ENCODE measurements around the gene ZNF135. TPM values are rescaled to one million over a fixed set of nuclear protein-coding genes. Genes with fewer than 3 reads are reported as not detected.

The ZNF135 gene
- 4.0 TPM for polyA plus RNA-seq (2013, experiment 1 of 2)
- 4.1 TPM for polyA plus RNA-seq (2013, experiment 2 of 2)

- WGBS, 2 donors (ENCODE audit: extremely low coverage in 2 of 2, insufficient read length in 2 of 2, insufficient replicate concordance in 1 of 2), result no CpG with 5 or more reads among the region's 62 CpGs
- Histone ChIP-seq H2AFZ (ENCODE audit: low read length) (peak within 1 kb of the TSS; percentile 91), H3K4ac (ENCODE audit: low read length) (peak within 1 kb of the TSS; percentile 91), H2AK5ac (ENCODE audit: low read depth, low read length) (peak within 1 kb of the TSS; percentile 99), H3K9ac (ENCODE audit: low read depth, low read length, poor library complexity) (peak within 1 kb of the TSS; percentile 83), H3K14ac (ENCODE audit: low read length) (peak within 1 kb of the TSS; percentile 85), H3K36me3 (replicated peaks in 1 of 2; ENCODE audit: control insufficient read depth in 2 of 2, insufficient read depth in 2 of 2, low read length in 2 of 2) (peaks cover 0 to 3% of the 10 kb centered on the region in 2 donors), H2BK15ac (ENCODE audit: low read length) (peak within 1 kb of the TSS; percentile 97), H4K91ac (ENCODE audit: low read depth, low read length, poor library complexity) (peak within 1 kb of the TSS; percentile 76), H3K27me3 (ENCODE audit: control insufficient read depth in 3 of 3, insufficient read depth in 3 of 3, low read depth in 1 of 3, low read length in 3 of 3) (no peaks in the 10 kb centered on the region), H2BK12ac (ENCODE audit: low read length) (peak within 1 kb of the TSS; percentile 33), H3K18ac (ENCODE audit: low read length) (peak within 1 kb of the TSS; percentile 95), H3K4me3 (ENCODE audit: low read length in 2 of 2) (peak within 1 kb of the TSS; percentile 36 to 79), H3K27ac (replicated peaks; ENCODE audit: low read length) (peak within 1 kb of the TSS; percentile 64), H3K9me3 (replicated peaks in 1 of 2; ENCODE audit: control insufficient read depth in 2 of 2, insufficient read depth in 1 of 2, low read depth in 1 of 2, low read length in 2 of 2) (peaks cover 24 to 67% of the 10 kb centered on the region in 2 donors), H3K4me1 (ENCODE audit: control insufficient read depth in 2 of 2, insufficient read depth in 1 of 2, low read depth in 1 of 2, low read length in 2 of 2) (peaks cover 0 to 4% of the 10 kb centered on the region in 2 donors), H4K8ac (ENCODE audit: low read depth, low read length) (peak within 1 kb of the TSS; percentile 83), H3K79me1 (ENCODE audit: low read depth, low read length) (peaks cover 5% of the 10 kb centered on the region), H3K23ac (ENCODE audit: low read depth, low read length, poor library complexity) (peak within 1 kb of the TSS; percentile 50), H2BK5ac (ENCODE audit: low read length) (peak within 1 kb of the TSS; percentile 83), H2BK120ac (ENCODE audit: low read depth, low read length) (no peak within 1 kb of the TSS), H3K4me2 (ENCODE audit: insufficient read depth, low read length, poor library complexity, severe bottlenecking) (peak within 1 kb of the TSS; percentile 55)
- peak; percentile 80 for DNase-seq (ENCODE audit: low spot score)
Measured at GRCh38 chr19:58059003-58059670, at the start of gene ZNF135. Gene ZNF135 (plus strand): TSS chr19:58059282. CDS start chr19:58060003, 721 bp downstream.

- Histone ChIP-seq H3K36me3 (replicated peaks in 1 of 2; ENCODE audit: control insufficient read depth in 2 of 2, insufficient read depth in 2 of 2, low read length in 2 of 2) (peaks cover 26 to 44% of the 10 kb centered on the region in 2 donors), H3K4ac (ENCODE audit: low read length) (no peak overlapping the region), H3K14ac (ENCODE audit: low read length) (no peak overlapping the region), H2BK5ac (ENCODE audit: low read length) (no peak overlapping the region), H3K27me3 (ENCODE audit: control insufficient read depth in 3 of 3, insufficient read depth in 3 of 3, low read depth in 1 of 3, low read length in 3 of 3) (no peaks in the 10 kb centered on the region), H3K23ac (ENCODE audit: low read depth, low read length, poor library complexity) (peak overlapping the region; percentile 99), H3K9me3 (replicated peaks in 1 of 2; ENCODE audit: control insufficient read depth in 2 of 2, insufficient read depth in 1 of 2, low read depth in 1 of 2, low read length in 2 of 2) (peaks cover 45 to 89% of the 10 kb centered on the region in 2 donors), H4K8ac (ENCODE audit: low read depth, low read length) (no peak overlapping the region), H2AFZ (ENCODE audit: low read length) (no peak overlapping the region), H2BK120ac (ENCODE audit: low read depth, low read length) (no peak overlapping the region), H3K4me2 (ENCODE audit: insufficient read depth, low read length, poor library complexity, severe bottlenecking) (peak overlapping the region; percentile 40), H2AK5ac (ENCODE audit: low read depth, low read length) (peak overlapping the region; percentile 46), H3K18ac (ENCODE audit: low read length) (no peak overlapping the region), H3K79me1 (ENCODE audit: low read depth, low read length) (peaks cover 3% of the 10 kb centered on the region), H2BK12ac (ENCODE audit: low read length) (no peak overlapping the region), H4K91ac (ENCODE audit: low read depth, low read length, poor library complexity) (no peak overlapping the region), H3K4me1 (ENCODE audit: control insufficient read depth in 2 of 2, insufficient read depth in 1 of 2, low read depth in 1 of 2, low read length in 2 of 2) (no peaks in the 10 kb centered on the region), H3K4me3 (ENCODE audit: low read length in 2 of 2) (peak overlapping the region in 1 of 2 donors; percentile 70), H2BK15ac (ENCODE audit: low read length) (no peak overlapping the region), H3K27ac (replicated peaks; ENCODE audit: low read length) (no peak overlapping the region), H3K9ac (ENCODE audit: low read depth, low read length, poor library complexity) (peak overlapping the region; percentile 84)
- no CpG with 5 or more reads among the region's 21 CpGs for WGBS, 2 donors (ENCODE audit: extremely low coverage in 2 of 2, insufficient read length in 2 of 2, insufficient replicate concordance in 1 of 2)
- no peak for DNase-seq (ENCODE audit: low spot score)
Measured at GRCh38 chr19:58009301-58009665, 49.8 kb upstream of the ZNF135 start.

- H3K4me3 ChIP-seq (ENCODE audit: low read length in 2 of 2), result peak overlapping the region in 1 of 2 donors; percentile 70
- peak overlapping the region; percentile 14 for H3K14ac ChIP-seq (ENCODE audit: low read length)
- H4K91ac ChIP-seq (ENCODE audit: low read depth, low read length, poor library complexity), result no peak overlapping the region
- no peak overlapping the region for H2BK120ac ChIP-seq (ENCODE audit: low read depth, low read length)
- no peak overlapping the region for H2BK12ac ChIP-seq (ENCODE audit: low read length)
- no peak overlapping the region for H2BK5ac ChIP-seq (ENCODE audit: low read length)
- peak overlapping the region; percentile 40 for H3K4me2 ChIP-seq (ENCODE audit: insufficient read depth, low read length, poor library complexity, severe bottlenecking)
- peak overlapping the region; percentile 99 for H3K23ac ChIP-seq (ENCODE audit: low read depth, low read length, poor library complexity)
- H2BK15ac ChIP-seq (ENCODE audit: low read length), result no peak overlapping the region
- H4K8ac ChIP-seq (ENCODE audit: low read depth, low read length), result no peak overlapping the region
- H2AFZ ChIP-seq (ENCODE audit: low read length), result no peak overlapping the region
- peaks cover 22 to 39% of the 10 kb centered on the region in 2 donors for H3K36me3 ChIP-seq (replicated peaks in 1 of 2; ENCODE audit: control insufficient read depth in 2 of 2, insufficient read depth in 2 of 2, low read length in 2 of 2)
- H2AK5ac ChIP-seq (ENCODE audit: low read depth, low read length), result no peak overlapping the region
- peak overlapping the region; percentile 84 for H3K9ac ChIP-seq (ENCODE audit: low read depth, low read length, poor library complexity)
- H3K4ac ChIP-seq (ENCODE audit: low read length), result no peak overlapping the region
- H3K79me1 ChIP-seq (ENCODE audit: low read depth, low read length), result peaks cover 3% of the 10 kb centered on the region
- H3K18ac ChIP-seq (ENCODE audit: low read length), result peak overlapping the region; percentile 48
- peaks cover 41 to 86% of the 10 kb centered on the region in 2 donors for H3K9me3 ChIP-seq (replicated peaks in 1 of 2; ENCODE audit: control insufficient read depth in 2 of 2, insufficient read depth in 1 of 2, low read depth in 1 of 2, low read length in 2 of 2)
- peak; percentile 29 for DNase-seq (ENCODE audit: low spot score)
- H3K4me1 ChIP-seq (ENCODE audit: control insufficient read depth in 2 of 2, insufficient read depth in 1 of 2, low read depth in 1 of 2, low read length in 2 of 2), result no peaks in the 10 kb centered on the region
- H3K27me3 ChIP-seq (ENCODE audit: control insufficient read depth in 3 of 3, insufficient read depth in 3 of 3, low read depth in 1 of 3, low read length in 3 of 3), result no peaks in the 10 kb centered on the region
- peak overlapping the region; percentile 23 for H3K27ac ChIP-seq (replicated peaks; ENCODE audit: low read length)
- WGBS, 2 donors (ENCODE audit: extremely low coverage in 2 of 2, insufficient read length in 2 of 2, insufficient replicate concordance in 1 of 2), result no CpG with 5 or more reads among the region's 41 CpGs
Measured at GRCh38 chr19:58009666-58010301, 49.3 kb upstream of the ZNF135 start.

- H3K9ac ChIP-seq (ENCODE audit: low read depth, low read length, poor library complexity), result no peak overlapping the region
- H3K79me1 ChIP-seq (ENCODE audit: low read depth, low read length), result peaks cover 3% of the 10 kb centered on the region
- H3K4me3 ChIP-seq (ENCODE audit: low read length in 2 of 2), result no peak overlapping the region
- H3K18ac ChIP-seq (ENCODE audit: low read length), result no peak overlapping the region
- peaks cover 19 to 31% of the 10 kb centered on the region in 2 donors for H3K36me3 ChIP-seq (replicated peaks in 1 of 2; ENCODE audit: control insufficient read depth in 2 of 2, insufficient read depth in 2 of 2, low read length in 2 of 2)
- no peak overlapping the region for H3K4me2 ChIP-seq (ENCODE audit: insufficient read depth, low read length, poor library complexity, severe bottlenecking)
- H2BK12ac ChIP-seq (ENCODE audit: low read length), result no peak overlapping the region
- no peak overlapping the region for H4K91ac ChIP-seq (ENCODE audit: low read depth, low read length, poor library complexity)
- no peak overlapping the region for H3K23ac ChIP-seq (ENCODE audit: low read depth, low read length, poor library complexity)
- no peaks in the 10 kb centered on the region for H3K4me1 ChIP-seq (ENCODE audit: control insufficient read depth in 2 of 2, insufficient read depth in 1 of 2, low read depth in 1 of 2, low read length in 2 of 2)
- no peak overlapping the region for H3K27ac ChIP-seq (replicated peaks; ENCODE audit: low read length)
- no peak overlapping the region for H2BK15ac ChIP-seq (ENCODE audit: low read length)
- H3K9me3 ChIP-seq (replicated peaks in 1 of 2; ENCODE audit: control insufficient read depth in 2 of 2, insufficient read depth in 1 of 2, low read depth in 1 of 2, low read length in 2 of 2), result peaks cover 38 to 79% of the 10 kb centered on the region in 2 donors
- no peak overlapping the region for H3K14ac ChIP-seq (ENCODE audit: low read length)
- no peak overlapping the region for H2AK5ac ChIP-seq (ENCODE audit: low read depth, low read length)
- DNase-seq (ENCODE audit: low spot score), result no peak
- no peak overlapping the region for H2AFZ ChIP-seq (ENCODE audit: low read length)
- H2BK5ac ChIP-seq (ENCODE audit: low read length), result no peak overlapping the region
- WGBS, 2 donors (ENCODE audit: extremely low coverage in 2 of 2, insufficient read length in 2 of 2, insufficient replicate concordance in 1 of 2), result no CpG with 5 or more reads among the region's 22 CpGs
- no peak overlapping the region for H2BK120ac ChIP-seq (ENCODE audit: low read depth, low read length)
- H4K8ac ChIP-seq (ENCODE audit: low read depth, low read length), result no peak overlapping the region
- H3K4ac ChIP-seq (ENCODE audit: low read length), result no peak overlapping the region
- H3K27me3 ChIP-seq (ENCODE audit: control insufficient read depth in 3 of 3, insufficient read depth in 3 of 3, low read depth in 1 of 3, low read length in 3 of 3), result no peaks in the 10 kb centered on the region
Measured at GRCh38 chr19:58010507-58010906, 48.6 kb upstream of the ZNF135 start.
